Activated T-cell treated with anti-CD3 and anti-CD28 coated beads for 48 hours (primary cell): ENCODE results near the gene DCAF5.
"Not testable (repeated sequence)": the region's sequence is repeated elsewhere in the genome, so short reads cannot be mapped to it uniquely, and the experiment has no call there.

Source experiments
- DNase-seq: peaks from one replicate; pipeline ENCODE4 v3.0.0-alpha.2; 2020; ENCODE audit warnings: low read depth

The DCAF5 gene

GRCh38 chr14:69041783-69042182, 111.1 kb downstream of the DCAF5 start:
- no peak for DNase-seq

DNA sequence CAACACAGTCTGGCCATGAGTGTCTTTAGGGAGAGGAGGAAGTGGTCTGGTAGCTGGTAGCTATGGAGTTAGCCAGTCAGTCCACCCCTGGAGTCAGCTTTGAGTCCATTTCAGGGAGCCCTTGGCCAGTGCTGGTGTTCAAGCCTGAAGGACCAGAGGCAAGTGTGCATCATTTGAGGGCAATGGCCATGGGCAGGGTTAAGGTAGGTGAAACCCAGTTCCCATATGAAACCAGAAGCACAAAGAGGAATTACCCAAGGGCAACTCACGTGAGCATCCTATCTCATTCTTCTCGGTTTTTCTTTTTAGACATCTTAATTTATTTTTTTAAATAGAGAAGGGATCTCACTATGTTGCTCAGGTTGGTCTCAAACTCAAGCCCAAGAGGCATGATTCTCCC, 112.6 kb downstream of the DCAF5 start:
- DNase-seq: no peak

GRCh38 chr14:69039288-69039628, 113.7 kb downstream of the DCAF5 start:
- no peak for DNase-seq

- no peak for DNase-seq
Observed at GRCh38 chr14:69038455-69039287, 114.2 kb downstream of the DCAF5 start.

DNA sequence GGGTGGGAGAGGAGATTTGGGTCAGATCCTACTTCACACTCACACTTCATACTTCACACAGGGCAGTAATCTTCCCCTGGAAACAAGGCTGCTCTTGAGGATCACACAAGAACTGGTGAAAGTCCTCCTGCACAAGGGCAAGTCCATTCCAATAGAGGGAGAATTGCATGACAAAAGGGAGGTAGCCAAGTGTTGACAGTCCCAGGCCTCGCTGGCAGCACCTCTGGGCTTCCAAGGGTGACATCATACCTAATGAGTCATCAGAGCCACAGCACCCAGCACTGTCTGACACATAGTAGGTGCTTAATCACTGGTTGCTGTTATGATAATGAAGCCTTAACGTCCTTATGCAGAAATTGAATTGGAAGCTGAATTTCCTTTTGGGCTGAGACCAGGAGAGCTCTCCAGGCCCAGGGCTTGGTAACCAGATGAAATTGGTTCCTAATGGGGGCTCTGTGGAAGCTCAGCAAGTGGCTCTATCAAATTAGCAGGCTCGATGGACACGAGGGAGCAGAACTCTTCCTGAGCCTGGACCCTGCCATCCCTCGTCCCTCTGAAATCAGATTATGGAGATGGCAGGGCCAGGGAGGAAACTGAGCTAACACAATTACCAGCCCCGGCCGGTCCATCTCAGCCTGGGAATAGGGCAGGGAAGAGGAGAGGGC, 115.0 kb downstream of the DCAF5 start:
- DNase-seq: no peak

DNA sequence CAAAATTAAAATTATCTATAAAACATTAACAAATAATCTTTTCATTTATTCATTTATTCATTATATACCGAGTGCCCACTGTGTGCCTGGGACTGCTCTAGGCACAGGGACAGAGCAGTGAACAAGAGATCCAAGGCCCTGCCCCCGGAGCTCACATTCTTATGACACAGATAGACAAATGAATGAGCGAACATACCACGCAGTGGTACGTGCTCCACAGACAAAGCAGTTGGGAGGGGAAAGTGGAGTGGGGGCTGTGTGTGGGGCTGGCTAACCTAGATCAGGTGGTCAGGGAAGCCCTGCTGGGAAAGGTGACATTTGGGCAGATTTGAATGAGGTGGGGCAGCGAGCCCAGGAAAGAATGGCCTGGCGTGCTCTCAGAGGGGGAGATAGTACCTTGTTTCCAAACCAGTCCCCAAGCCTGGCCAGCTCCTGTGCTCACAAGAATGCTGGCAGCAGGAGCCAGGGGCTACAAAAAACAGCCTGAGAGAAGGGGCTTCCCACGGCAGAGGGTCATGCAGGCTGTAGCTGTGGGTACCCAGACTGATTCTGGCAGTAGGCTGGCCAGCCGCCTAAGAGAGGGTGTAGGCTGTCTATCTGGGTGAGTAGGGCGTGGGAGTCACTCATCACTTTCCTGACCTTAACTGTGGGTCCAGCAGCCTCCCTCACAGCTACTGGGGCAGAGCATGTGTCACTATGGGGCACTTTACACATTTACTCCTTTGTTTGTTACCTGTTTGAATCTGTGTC, 116.0 kb downstream of the DCAF5 start:
- no peak for DNase-seq

DNA sequence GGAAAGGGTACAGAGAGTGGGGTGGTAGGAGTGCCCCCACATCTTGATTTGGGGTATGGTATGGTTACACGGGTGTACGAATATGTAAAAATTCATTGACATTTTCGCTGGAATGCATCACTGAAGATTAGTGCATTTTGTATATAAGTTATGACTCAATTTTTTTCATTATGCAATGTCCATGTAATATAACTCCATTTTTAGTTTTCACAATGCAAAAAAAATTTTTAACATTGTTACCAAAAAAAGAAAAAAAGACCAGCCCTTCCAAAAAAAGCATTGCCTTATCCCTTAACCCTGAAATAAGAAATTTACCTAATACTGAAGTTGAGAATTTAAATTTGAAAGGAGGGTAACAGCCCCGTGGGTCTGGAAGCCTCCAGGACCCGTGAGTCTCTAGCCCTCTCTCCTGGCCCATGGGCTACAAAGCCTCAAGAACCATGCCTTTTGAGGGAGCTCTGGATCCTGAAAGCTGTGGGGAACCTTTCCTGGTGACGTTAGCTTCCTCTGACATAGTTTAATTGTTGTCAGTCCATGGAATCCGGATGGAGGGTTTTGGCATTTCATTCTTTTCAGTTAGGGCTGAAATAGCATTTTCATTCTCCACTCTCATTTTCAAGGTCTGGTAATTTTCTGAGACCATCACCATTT, 118.2 kb downstream of the DCAF5 start:
- DNase-seq: no peak

- DNase-seq: no peak
Observed at GRCh38 chr14:69027242-69027913, 125.5 kb downstream of the DCAF5 start.

GRCh38 chr14:69023035-69023434, 129.9 kb downstream of the DCAF5 start:
- no peak for DNase-seq

DNA sequence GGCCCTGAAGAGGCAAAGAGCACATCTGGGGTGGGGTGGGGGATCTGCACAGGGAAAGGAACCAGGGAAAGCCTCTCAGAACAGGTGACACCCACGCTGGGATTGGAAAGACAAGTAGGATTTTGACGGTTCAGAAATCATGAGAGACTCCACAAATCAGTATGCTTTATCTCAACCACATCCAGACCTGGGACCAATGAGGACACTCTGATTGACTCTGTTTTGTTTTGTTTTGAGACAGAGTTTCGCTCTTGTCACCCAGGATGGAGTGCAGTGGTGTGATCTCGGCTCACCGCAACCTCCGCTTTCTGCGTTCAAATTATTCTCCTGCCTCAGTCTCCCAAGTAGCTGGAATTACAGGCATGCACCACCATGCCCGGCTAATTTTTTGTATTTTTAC, 130.8 kb downstream of the DCAF5 start:
- not testable (repeated sequence) for DNase-seq

DNA sequence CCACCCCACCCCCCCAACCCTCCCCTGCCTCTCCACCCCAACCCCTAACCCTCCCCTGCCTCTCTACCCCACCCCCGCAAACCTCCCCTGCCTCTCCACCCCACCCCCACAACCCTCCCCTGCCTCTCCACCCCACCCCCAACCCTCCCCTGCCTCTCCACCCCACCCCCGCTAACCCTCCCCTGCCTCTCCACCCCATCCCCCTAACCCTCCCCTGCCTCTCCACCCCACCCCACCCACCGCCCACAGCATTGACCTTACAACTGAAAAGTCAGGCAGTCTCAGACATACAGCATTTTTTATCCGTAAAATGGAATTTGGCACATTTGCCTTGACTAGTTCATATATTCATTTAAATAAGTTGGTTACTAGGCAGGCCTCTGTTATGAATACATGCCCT, 135.2 kb downstream of the DCAF5 start:
- no peak for DNase-seq

DNA sequence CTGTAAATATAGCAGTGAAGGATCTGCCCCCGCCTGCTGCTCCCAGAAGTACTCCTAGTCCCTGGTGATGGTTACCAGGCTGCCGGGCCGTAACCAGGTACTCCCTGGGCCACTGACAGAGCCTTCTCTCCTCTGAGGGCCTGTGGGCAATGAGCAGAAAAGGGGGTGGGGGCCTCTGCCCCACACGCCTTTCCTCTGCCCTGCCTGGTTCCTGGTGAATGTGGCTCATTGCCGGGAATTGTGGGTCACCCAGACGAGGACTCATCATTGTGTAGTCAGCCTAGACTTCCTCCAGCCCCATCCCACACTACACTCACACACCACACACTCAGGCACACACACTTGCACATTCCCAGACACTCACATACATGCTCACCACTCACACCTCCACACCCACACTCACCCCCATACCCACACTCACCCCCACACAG, 138.1 kb downstream of the DCAF5 start:
- no peak for DNase-seq

DNA sequence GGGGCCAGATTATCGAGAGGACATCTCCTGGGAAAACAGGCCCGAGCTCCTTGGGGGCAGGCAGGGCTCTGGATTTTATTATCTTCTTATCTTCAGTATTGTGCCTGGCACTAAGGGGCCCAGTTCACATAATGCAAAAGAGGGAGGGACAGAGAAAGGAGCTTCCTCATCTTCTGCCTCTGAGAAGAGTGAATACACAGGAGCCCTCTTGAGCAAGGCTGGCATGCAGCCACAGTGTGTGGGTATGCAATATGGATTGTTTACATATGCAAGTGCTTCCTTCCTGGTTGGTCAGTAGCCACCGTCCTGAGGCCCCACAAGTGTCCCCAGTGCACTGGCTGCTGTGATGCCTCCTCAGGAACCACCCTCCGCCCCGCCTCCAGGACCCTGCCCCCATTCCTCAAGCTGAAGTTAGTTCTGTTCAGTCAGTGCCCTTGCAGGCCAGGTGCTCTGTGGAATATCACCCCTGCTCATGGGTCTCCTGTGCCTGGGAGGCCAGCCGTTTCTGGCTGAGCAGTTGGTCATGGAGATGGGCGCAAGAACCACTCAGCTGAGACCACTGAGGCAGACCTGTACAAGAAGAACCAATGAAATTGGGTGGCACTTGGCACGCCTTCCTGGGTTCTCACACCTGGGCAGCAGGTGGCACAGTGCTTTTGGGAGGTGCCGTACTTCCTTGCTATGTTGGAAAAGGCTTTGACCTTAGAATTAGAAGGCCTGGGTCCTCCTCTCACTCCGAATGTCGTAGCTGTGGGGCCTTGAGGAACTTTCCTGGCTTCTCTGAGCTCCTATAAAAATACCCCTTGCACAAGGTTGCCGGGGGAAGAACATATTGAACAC, 138.8 kb downstream of the DCAF5 start:
- no peak for DNase-seq

- no peak for DNase-seq
Observed at GRCh38 chr14:69012256-69012953, 140.5 kb downstream of the DCAF5 start.

- no peak for DNase-seq
Observed at GRCh38 chr14:69010648-69011047, 142.3 kb downstream of the DCAF5 start.

GRCh38 chr14:69008421-69008884, 144.5 kb downstream of the DCAF5 start:
- DNase-seq: no peak

- DNase-seq: no peak
Observed at GRCh38 chr14:69006346-69006745, 146.6 kb downstream of the DCAF5 start.

DNA sequence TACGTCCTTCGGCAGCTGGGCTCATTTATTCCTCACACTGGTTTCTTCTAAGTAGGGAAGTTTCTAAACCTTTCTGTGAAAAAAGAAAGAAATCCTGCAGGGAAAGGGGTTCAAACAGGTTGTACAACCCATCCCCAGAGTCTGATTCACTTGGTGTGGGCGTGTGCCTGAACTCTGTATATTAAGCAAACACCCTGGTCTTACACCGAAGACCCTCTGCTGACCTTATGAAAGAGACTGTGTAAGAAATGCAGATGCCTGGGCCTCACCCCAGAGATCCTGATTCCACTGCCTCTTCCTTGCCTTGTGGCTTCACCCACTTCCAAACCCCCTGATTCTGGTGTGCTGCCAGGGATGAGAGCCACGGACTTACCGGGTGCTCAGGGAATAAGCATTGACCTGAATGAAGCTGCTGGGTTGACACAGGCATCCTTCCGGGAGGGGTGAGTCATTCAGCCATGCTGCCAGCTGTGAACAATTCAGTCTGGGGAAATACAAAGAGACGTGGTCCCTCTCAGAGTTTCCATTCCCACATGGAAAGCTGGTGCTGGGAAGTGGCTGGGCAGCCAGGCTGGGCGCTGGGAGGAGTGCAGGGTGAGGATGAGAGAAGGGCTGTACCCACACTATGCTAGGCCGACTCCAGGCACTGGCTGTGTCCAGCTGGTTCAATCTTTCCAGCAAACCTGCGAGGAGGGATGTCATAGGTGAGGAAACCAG, 147.3 kb downstream of the DCAF5 start:
- DNase-seq: no peak

DNA sequence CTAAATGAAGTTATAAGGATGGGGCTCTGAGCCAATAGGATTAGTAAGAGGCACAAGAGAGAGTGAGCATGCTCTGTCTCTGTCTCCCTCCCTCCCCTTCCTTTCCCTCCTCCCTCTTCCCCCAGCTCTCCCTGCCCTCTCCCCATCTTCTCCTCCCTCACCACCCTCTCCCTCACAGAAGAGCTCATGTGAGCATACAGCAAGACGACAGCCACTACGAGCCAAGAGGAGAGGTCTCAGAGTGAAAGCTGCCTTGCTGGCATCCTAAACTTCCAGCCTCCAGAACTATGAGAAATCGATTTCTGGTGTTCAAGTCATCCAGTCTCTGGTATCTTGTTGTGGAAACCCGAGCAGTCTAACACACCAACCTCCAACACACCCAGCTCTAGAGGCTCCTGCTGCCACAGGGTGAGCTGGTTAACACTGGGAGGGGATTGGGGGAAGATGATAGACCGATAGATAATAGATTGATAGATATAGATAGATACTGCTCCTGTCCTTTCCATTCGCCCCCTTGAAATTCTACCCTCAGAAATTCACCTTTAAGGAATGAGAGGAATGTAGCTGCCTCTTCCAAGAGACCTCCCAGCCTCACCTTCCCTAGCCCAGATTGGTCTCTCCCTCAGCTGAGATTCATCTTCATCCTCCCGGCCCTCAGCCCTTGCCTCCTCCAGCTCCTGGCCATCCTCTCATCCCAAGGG, 148.0 kb downstream of the DCAF5 start:
- no peak for DNase-seq
